GM23338 (cell line): ENCODE data around the gene BRSK2. TPM values are rescaled to one million over a fixed set of nuclear protein-coding genes. Genes with fewer than 3 reads are reported as not detected.

Experiments used
- ATAC-seq: fragments of 200-7000 bp; cut with Tn5 transposase; 3 replicates; pipeline ENCODE4 v1.9.1; 2020
- DNase-seq: peaks from one replicate; pipeline ENCODE4 v3.0.0-alpha.2; 2015; ENCODE audit warnings: low spot score
- H2AFZ ChIP-seq: fragments of 200-600 bp; sonication (generic); 2 replicates; pipeline ENCODE4 v1.8.0; 2016; ENCODE audit warnings: antibody characterized with exemption, mild to moderate bottlenecking, moderate library complexity
- H3F3A ChIP-seq: fragments of 200-600 bp; sonication (generic); replicated peaks from 2 replicates; pipeline ENCODE4 v1.8.0; 2017; ENCODE audit warnings: antibody characterized with exemption, mixed run types, low read depth
- H3K27ac ChIP-seq: fragments of 200-600 bp; sonication (generic); 2 replicates; pipeline ENCODE4 v1.6.1; 2016; ENCODE audit warnings: low read depth
- H3K27me3 ChIP-seq: fragments of 200-600 bp; sonication (generic); 2 replicates; pipeline ENCODE4 v1.8.0; 2016; ENCODE audit warnings: mild to moderate bottlenecking, mixed run types, moderate library complexity; ENCODE audit not compliant: insufficient read depth
- H3K36me3 ChIP-seq: fragments of 200-600 bp; sonication (generic); 2 replicates; pipeline ENCODE4 v1.8.0; 2016; ENCODE audit warnings: mild to moderate bottlenecking; ENCODE audit not compliant: insufficient read depth
- H3K4me1 ChIP-seq: fragments of 200-600 bp; sonication (generic); 2 replicates; pipeline ENCODE4 v1.8.0; 2016; ENCODE audit warnings: mild to moderate bottlenecking, moderate library complexity; ENCODE audit not compliant: insufficient read depth
- H3K4me2 ChIP-seq: fragments of 200-600 bp; sonication (generic); 2 replicates; pipeline ENCODE4 v1.7.1; 2017; ENCODE audit warnings: mixed run types
- H3K4me3 ChIP-seq: fragments of 200-600 bp; sonication (generic); 2 replicates; pipeline ENCODE4 v1.6.1; 2016; ENCODE audit warnings: mixed run types
- H3K79me2 ChIP-seq: fragments of 200-600 bp; sonication (generic); replicated peaks from 2 replicates; pipeline ENCODE4 v1.8.0; 2017; ENCODE audit warnings: mild to moderate bottlenecking; ENCODE audit not compliant: insufficient read depth
- H3K9me2 ChIP-seq: fragments of 200-600 bp; sonication (generic); 2 replicates; pipeline ENCODE4 v1.8.0; 2017; ENCODE audit not compliant: insufficient read depth
- H4K20me1 ChIP-seq: fragments of 200-600 bp; sonication (generic); replicated peaks from 2 replicates; pipeline ENCODE4 v1.8.0; 2017; ENCODE audit warnings: mild to moderate bottlenecking; ENCODE audit not compliant: insufficient read depth
- H3K27ac Mint-ChIP-seq: 2 replicates; pipeline ENCODE4 v1.8.0; 2020; ENCODE audit warnings: inconsistent platforms, mild to moderate bottlenecking, moderate library complexity, mixed read lengths
- H3K27me3 Mint-ChIP-seq: 3 replicates; pipeline ENCODE4 v1.8.0; 2022; ENCODE audit warnings: low read depth, mild to moderate bottlenecking, moderate library complexity, mixed read lengths, inconsistent platforms; ENCODE audit not compliant: insufficient read depth, poor library complexity
- H3K36me3 Mint-ChIP-seq: 3 replicates; pipeline ENCODE4 v1.8.0; 2021; ENCODE audit warnings: low read depth, mild to moderate bottlenecking, inconsistent platforms, moderate library complexity, mixed read lengths
- H3K4me1 Mint-ChIP-seq: 3 replicates; pipeline ENCODE4 v1.8.0; 2020; ENCODE audit warnings: mild to moderate bottlenecking, inconsistent platforms, mixed read lengths
- H3K4me3 Mint-ChIP-seq: 3 replicates; pipeline ENCODE4 v1.8.0; 2021; ENCODE audit warnings: moderate library complexity, mild to moderate bottlenecking, inconsistent platforms, mixed read lengths
- H3K9me3 Mint-ChIP-seq: 3 replicates; pipeline ENCODE4 v1.8.0; 2020; ENCODE audit warnings: moderate library complexity, mild to moderate bottlenecking, inconsistent platforms, mixed read lengths
- CREB1 ChIP-seq: fragments of 250-450 bp; sonication (Bioruptor Pico); IDR thresholded peaks from 2 replicates; pipeline ENCODE4 v1.5.0; 2020; ENCODE audit warnings: low read depth, mild to moderate bottlenecking, moderate library complexity
- EZH2 ChIP-seq: fragments of 200-600 bp; sonication (generic); IDR thresholded peaks from one replicate; pipeline ENCODE4 v1.8.0; 2017; ENCODE audit warnings: antibody characterized with exemption, mild to moderate bottlenecking, low read depth; ENCODE audit not compliant: unreplicated experiment
- EZH2phosphoT487 ChIP-seq: fragments of 200-600 bp; sonication (generic); IDR thresholded peaks from one replicate; pipeline ENCODE4 v1.8.1; 2018; ENCODE audit warnings: antibody characterized with exemption; ENCODE audit not compliant: unreplicated experiment
- NANOG ChIP-seq: IDR thresholded peaks from 2 replicates; pipeline ENCODE4 v1.6.1; 2016; ENCODE audit warnings: antibody characterized with exemption, borderline replicate concordance
- ZNF114 ChIP-seq: fragments of 250-450 bp; sonication (Bioruptor Pico); IDR thresholded peaks from 2 replicates; pipeline ENCODE4 v1.5.0; 2020; ENCODE audit warnings: mild to moderate bottlenecking, moderate library complexity
- ZNF331 ChIP-seq: fragments of 250-450 bp; sonication (Bioruptor Pico); IDR thresholded peaks from 2 replicates; pipeline ENCODE4 v1.5.0; 2020; ENCODE audit warnings: low read depth, mild to moderate bottlenecking, moderate library complexity
- polyA plus RNA-seq: library from polyadenylated mRNA; unstranded; fragments of >200 nt; fragmentation: Nextera tagmentation; extraction: Ambion mirVana; gene quantifications from 2 replicates; pipeline ENCODE4 v1.2.1, GENCODE V29; 2016
- total RNA-seq: library from RNA; depleted of rRNA; stranded (reverse); fragments of >200 nt; shearing (Covaris generic); gene quantifications from 2 replicates; pipeline ENCODE4 v1.2.3, GENCODE V29; 2014
- TF ChIP-seq, protein P1 (sequence below): IDR thresholded peaks from one replicate; pipeline ENCODE4 v1.6.1; 2018; ENCODE audit warnings: antibody characterized with exemption; ENCODE audit not compliant: unreplicated experiment
- TF ChIP-seq, protein P2 (sequence below): fragments of 250-450 bp; sonication (Bioruptor Pico); IDR thresholded peaks from 2 replicates; pipeline ENCODE4 v1.5.0; 2020; ENCODE audit warnings: mild to moderate bottlenecking, moderate library complexity

The BRSK2 gene
- total and polyA plus RNA-seq, 2 experiments from 2014 or later = 7.2 to 20.3 TPM

DNA sequence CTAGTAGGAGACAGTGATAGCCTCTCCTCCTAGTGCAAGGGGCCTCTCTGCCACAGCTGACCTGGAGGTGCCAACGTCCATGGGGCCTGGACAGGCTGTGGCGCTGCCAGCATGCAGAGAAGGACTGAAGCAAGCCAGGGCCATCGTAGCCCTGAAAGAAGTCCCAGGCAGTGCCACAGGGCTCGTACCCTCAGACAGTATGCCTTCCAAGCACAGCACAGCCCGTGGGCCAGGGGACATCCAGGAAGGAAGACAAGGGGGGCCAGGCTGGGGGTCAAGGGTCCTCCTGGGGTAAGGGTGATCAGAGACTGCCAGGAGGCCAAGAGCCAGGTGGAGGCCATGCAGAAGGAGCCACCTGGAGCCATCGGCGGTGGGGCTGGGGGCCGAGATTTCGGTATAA, 117.2 kb downstream of the BRSK2 start (continued):
- TF ChIP-seq, protein P1, sequence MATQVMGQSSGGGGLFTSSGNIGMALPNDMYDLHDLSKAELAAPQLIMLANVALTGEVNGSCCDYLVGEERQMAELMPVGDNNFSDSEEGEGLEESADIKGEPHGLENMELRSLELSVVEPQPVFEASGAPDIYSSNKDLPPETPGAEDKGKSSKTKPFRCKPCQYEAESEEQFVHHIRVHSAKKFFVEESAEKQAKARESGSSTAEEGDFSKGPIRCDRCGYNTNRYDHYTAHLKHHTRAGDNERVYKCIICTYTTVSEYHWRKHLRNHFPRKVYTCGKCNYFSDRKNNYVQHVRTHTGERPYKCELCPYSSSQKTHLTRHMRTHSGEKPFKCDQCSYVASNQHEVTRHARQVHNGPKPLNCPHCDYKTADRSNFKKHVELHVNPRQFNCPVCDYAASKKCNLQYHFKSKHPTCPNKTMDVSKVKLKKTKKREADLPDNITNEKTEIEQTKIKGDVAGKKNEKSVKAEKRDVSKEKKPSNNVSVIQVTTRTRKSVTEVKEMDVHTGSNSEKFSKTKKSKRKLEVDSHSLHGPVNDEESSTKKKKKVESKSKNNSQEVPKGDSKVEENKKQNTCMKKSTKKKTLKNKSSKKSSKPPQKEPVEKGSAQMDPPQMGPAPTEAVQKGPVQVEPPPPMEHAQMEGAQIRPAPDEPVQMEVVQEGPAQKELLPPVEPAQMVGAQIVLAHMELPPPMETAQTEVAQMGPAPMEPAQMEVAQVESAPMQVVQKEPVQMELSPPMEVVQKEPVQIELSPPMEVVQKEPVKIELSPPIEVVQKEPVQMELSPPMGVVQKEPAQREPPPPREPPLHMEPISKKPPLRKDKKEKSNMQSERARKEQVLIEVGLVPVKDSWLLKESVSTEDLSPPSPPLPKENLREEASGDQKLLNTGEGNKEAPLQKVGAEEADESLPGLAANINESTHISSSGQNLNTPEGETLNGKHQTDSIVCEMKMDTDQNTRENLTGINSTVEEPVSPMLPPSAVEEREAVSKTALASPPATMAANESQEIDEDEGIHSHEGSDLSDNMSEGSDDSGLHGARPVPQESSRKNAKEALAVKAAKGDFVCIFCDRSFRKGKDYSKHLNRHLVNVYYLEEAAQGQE = no peak
- no peak for TF ChIP-seq EZH2
- no peak for TF ChIP-seq ZNF114 (CRISPR knock-in tag)
- TF ChIP-seq EZH2phosphoT487 = no peak

GRCh38 chr11:1507381-1508140, 117.8 kb downstream of the BRSK2 start:
- no peaks in the 10 kb centered on the region; the same call in 1 of the 2 replicates for H4K20me1 ChIP-seq
- H3K9me3 Mint-ChIP-seq = no peaks in the 10 kb centered on the region
- no peaks in the 10 kb centered on the region; the same call in 2 of the 3 replicates for H3K36me3 Mint-ChIP-seq
- peaks cover 7% of the 10 kb centered on the region; the same call in 1 of the 2 replicates for H3K4me1 ChIP-seq
- H3K27ac ChIP-seq = no peak overlapping the region
- ATAC-seq = peak; percentile 26
- H2AFZ ChIP-seq = no peak overlapping the region
- H3K27ac Mint-ChIP-seq = peak overlapping the region; percentile 90
- H3K4me1 Mint-ChIP-seq = peaks cover 31% of the 10 kb centered on the region
- no peaks in the 10 kb centered on the region for H3K36me3 ChIP-seq
- no peak overlapping the region; the same call in 2 of the 3 replicates for H3K4me3 Mint-ChIP-seq
- no peaks in the 10 kb centered on the region for H3F3A ChIP-seq
- H3K4me2 ChIP-seq = no peak overlapping the region
- peaks cover 23% of the 10 kb centered on the region for H3K27me3 Mint-ChIP-seq
- H3K4me3 ChIP-seq = no peak overlapping the region
- DNase-seq = no peak
- H3K79me2 ChIP-seq = peaks cover 26% of the 10 kb centered on the region
- no peaks in the 10 kb centered on the region for H3K9me2 ChIP-seq
- H3K27me3 ChIP-seq = no peaks in the 10 kb centered on the region
- no peak for TF ChIP-seq CREB1 (CRISPR knock-in tag)
- no peak for TF ChIP-seq EZH2phosphoT487
- TF ChIP-seq, protein P1 = no peak
- no peak for TF ChIP-seq ZNF331 (CRISPR knock-in tag)
- TF ChIP-seq ZNF114 (CRISPR knock-in tag) = no peak
- TF ChIP-seq NANOG = no peak
- TF ChIP-seq, protein P2, sequence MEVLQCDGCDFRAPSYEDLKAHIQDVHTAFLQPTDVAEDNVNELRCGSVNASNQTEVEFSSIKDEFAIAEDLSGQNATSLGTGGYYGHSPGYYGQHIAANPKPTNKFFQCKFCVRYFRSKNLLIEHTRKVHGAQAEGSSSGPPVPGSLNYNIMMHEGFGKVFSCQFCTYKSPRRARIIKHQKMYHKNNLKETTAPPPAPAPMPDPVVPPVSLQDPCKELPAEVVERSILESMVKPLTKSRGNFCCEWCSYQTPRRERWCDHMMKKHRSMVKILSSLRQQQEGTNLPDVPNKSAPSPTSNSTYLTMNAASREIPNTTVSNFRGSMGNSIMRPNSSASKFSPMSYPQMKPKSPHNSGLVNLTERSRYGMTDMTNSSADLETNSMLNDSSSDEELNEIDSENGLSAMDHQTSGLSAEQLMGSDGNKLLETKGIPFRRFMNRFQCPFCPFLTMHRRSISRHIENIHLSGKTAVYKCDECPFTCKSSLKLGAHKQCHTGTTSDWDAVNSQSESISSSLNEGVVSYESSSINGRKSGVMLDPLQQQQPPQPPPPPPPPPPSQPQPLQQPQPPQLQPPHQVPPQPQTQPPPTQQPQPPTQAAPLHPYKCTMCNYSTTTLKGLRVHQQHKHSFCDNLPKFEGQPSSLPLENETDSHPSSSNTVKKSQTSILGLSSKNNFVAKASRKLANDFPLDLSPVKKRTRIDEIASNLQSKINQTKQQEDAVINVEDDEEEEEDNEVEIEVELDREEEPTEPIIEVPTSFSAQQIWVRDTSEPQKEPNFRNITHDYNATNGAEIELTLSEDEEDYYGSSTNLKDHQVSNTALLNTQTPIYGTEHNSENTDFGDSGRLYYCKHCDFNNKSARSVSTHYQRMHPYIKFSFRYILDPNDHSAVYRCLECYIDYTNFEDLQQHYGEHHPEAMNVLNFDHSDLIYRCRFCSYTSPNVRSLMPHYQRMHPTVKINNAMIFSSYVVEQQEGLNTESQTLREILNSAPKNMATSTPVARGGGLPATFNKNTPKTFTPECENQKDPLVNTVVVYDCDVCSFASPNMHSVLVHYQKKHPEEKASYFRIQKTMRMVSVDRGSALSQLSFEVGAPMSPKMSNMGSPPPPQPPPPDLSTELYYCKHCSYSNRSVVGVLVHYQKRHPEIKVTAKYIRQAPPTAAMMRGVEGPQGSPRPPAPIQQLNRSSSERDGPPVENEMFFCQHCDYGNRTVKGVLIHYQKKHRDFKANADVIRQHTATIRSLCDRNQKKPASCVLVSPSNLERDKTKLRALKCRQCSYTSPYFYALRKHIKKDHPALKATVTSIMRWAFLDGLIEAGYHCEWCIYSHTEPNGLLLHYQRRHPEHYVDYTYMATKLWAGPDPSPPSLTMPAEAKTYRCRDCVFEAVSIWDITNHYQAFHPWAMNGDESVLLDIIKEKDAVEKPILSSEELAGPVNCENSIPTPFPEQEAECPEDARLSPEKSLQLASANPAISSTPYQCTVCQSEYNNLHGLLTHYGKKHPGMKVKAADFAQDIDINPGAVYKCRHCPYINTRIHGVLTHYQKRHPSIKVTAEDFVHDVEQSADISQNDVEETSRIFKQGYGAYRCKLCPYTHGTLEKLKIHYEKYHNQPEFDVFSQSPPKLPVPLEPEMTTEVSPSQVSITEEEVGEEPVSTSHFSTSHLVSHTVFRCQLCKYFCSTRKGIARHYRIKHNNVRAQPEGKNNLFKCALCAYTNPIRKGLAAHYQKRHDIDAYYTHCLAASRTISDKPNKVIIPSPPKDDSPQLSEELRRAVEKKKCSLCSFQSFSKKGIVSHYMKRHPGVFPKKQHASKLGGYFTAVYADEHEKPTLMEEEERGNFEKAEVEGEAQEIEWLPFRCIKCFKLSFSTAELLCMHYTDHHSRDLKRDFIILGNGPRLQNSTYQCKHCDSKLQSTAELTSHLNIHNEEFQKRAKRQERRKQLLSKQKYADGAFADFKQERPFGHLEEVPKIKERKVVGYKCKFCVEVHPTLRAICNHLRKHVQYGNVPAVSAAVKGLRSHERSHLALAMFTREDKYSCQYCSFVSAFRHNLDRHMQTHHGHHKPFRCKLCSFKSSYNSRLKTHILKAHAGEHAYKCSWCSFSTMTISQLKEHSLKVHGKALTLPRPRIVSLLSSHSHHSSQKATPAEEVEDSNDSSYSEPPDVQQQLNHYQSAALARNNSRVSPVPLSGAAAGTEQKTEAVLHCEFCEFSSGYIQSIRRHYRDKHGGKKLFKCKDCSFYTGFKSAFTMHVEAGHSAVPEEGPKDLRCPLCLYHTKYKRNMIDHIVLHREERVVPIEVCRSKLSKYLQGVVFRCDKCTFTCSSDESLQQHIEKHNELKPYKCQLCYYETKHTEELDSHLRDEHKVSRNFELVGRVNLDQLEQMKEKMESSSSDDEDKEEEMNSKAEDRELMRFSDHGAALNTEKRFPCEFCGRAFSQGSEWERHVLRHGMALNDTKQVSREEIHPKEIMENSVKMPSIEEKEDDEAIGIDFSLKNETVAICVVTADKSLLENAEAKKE (CRISPR knock-in tag) = no peak
- TF ChIP-seq EZH2 = no peak
